ENCODE measurements around the gene ZKSCAN8.

DNA sequence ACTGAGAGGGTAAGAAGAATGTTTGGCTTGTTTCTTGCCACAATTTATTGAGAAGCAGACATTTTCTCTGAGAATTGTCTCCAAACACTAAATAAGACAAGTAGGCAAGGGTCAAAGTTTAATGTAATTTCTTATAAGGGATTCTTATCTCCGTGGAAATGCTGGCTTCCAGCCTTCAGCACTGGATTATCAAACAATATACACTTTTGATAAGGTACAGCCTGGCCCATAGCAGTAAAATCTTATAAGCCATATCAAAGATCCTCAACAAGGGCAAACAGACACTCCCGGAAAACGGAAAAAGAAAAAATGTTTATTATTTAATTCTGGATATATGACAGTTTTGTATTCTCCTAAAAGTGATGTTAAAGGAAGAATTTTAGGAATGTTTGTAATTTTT is 64.8 kb downstream of the ZKSCAN8 start:
- TF ChIP-seq POLR2A (IDR thresholded peaks at IDR 0.05), result no peak
- TF ChIP-seq, protein P1, sequence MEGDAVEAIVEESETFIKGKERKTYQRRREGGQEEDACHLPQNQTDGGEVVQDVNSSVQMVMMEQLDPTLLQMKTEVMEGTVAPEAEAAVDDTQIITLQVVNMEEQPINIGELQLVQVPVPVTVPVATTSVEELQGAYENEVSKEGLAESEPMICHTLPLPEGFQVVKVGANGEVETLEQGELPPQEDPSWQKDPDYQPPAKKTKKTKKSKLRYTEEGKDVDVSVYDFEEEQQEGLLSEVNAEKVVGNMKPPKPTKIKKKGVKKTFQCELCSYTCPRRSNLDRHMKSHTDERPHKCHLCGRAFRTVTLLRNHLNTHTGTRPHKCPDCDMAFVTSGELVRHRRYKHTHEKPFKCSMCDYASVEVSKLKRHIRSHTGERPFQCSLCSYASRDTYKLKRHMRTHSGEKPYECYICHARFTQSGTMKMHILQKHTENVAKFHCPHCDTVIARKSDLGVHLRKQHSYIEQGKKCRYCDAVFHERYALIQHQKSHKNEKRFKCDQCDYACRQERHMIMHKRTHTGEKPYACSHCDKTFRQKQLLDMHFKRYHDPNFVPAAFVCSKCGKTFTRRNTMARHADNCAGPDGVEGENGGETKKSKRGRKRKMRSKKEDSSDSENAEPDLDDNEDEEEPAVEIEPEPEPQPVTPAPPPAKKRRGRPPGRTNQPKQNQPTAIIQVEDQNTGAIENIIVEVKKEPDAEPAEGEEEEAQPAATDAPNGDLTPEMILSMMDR (IDR thresholded peaks at IDR 0.05), result no peak
- no peak for TF ChIP-seq EP300 (IDR thresholded peaks at IDR 0.05)

Measured in tibial nerve (tissue), 4 donors.